Keratinocyte (primary cell): Measurements from ENCODE around the gene KDM4B. TPM values are rescaled to one million over a fixed set of nuclear protein-coding genes. Genes with fewer than 3 reads are reported as not detected.

Experiments
- DNase-seq: peaks from one replicate; pipeline ENCODE4 v3.0.0-alpha.2; 2011; ENCODE audit warnings: low read depth, missing footprints, low spot score
- FAIRE-seq: peaks from 2 replicates; lab custom pipeline; 2011; peaks lifted over from hg19 to GRCh38; lab: Jason Lieb, UNC
- H2AFZ ChIP-seq: 2 replicates; pipeline ENCODE4 v1.6.0; 2012; ENCODE audit warnings: low read length, control low read depth, inconsistent platforms; ENCODE audit not compliant: control insufficient read depth
- H3K27ac ChIP-seq: 2 replicates; pipeline ENCODE4 v1.5.1; 2011; ENCODE audit warnings: low read length; ENCODE audit not compliant: control insufficient read depth, insufficient read depth
- H3K27me3 ChIP-seq: 3 replicates; pipeline ENCODE4 v1.6.0; 2011; ENCODE audit warnings: low read length; ENCODE audit not compliant: control insufficient read depth, insufficient read depth; ENCODE audit errors: extremely low read depth
- H3K36me3 ChIP-seq, 2 experiments: 2 replicates in 1 of 2; 3 replicates in 1 of 2; pipeline ENCODE4 v1.5.1; 2011; ENCODE audit warnings: low read length in 2 of 2, mild to moderate bottlenecking in 1 of 2; ENCODE audit not compliant: control insufficient read depth in 2 of 2, insufficient read depth in 2 of 2; ENCODE audit errors: extremely low read depth in 1 of 2
- H3K4me1 ChIP-seq: 3 replicates; pipeline ENCODE4 v1.5.1; 2011; ENCODE audit warnings: low read length; ENCODE audit not compliant: control insufficient read depth, insufficient read depth; ENCODE audit errors: extremely low read depth
- H3K4me2 ChIP-seq: 3 replicates; pipeline ENCODE4 v1.6.0; 2011; ENCODE audit warnings: low read depth, low read length; ENCODE audit not compliant: control insufficient read depth, insufficient read depth; ENCODE audit errors: extremely low read depth
- H3K4me3 ChIP-seq, 3 experiments: fragments of 200-600 bp in 1 of 3; sonication (generic) in 1 of 3; 2 replicates in 2 of 3; 3 replicates in 1 of 3; pipeline ENCODE4 v1.5.1; 2011 to 2016; ENCODE audit warnings: low read length in 3 of 3, mild to moderate bottlenecking in 3 of 3, control low read depth in 2 of 3, inconsistent platforms in 1 of 3, low read depth in 1 of 3, mixed read lengths in 1 of 3, mixed run types in 1 of 3, moderate library complexity in 1 of 3; ENCODE audit not compliant: control insufficient read depth in 2 of 3, insufficient read depth in 2 of 3; ENCODE audit errors: extremely low read depth in 1 of 3
- H3K79me2 ChIP-seq: 2 replicates; pipeline ENCODE4 v1.6.0; 2012; ENCODE audit warnings: low read length; ENCODE audit not compliant: control insufficient read depth, insufficient read depth
- H3K9ac ChIP-seq: 3 replicates; pipeline ENCODE4 v1.6.0; 2011; ENCODE audit warnings: low read length; ENCODE audit not compliant: control insufficient read depth, insufficient read depth; ENCODE audit errors: extremely low read depth
- H3K9me1 ChIP-seq: 3 replicates; pipeline ENCODE4 v1.6.0; 2011; ENCODE audit warnings: low read length; ENCODE audit not compliant: control insufficient read depth, insufficient read depth; ENCODE audit errors: extremely low read depth
- H3K9me3 ChIP-seq: 2 replicates; pipeline ENCODE4 v1.5.1; 2012; ENCODE audit warnings: low read depth, low read length; ENCODE audit not compliant: control insufficient read depth
- H4K20me1 ChIP-seq: 3 replicates; pipeline ENCODE4 v1.6.0; 2011; ENCODE audit warnings: low read length; ENCODE audit not compliant: control insufficient read depth, insufficient read depth; ENCODE audit errors: extremely low read depth
- CTCF ChIP-seq, 3 experiments: IDR thresholded peaks in 1 of 3; conservative IDR thresholded peaks in 1 of 3; optimal IDR thresholded peaks in 1 of 3; 2 replicates in 2 of 3; 3 replicates in 1 of 3; pipeline versions ENCODE3 to v1.5.1; 2011; ENCODE audit warnings: low read length in 3 of 3, mild to moderate bottlenecking in 3 of 3, moderate library complexity in 2 of 3, control low read depth in 1 of 3, inconsistent platforms in 1 of 3; ENCODE audit not compliant: insufficient read depth in 2 of 3; ENCODE audit errors: extremely low read depth in 1 of 3
- EZH2 ChIP-seq: IDR thresholded peaks from one replicate; pipeline ENCODE4 v1.6.1; 2012; ENCODE audit warnings: inconsistent platforms, mild to moderate bottlenecking, low read length, moderate library complexity
- dilution Hi-C: fragments of 300-500 bp; cut with MboI; formaldehyde crosslinking; loops from one replicate; pipeline ENCODE4 v1.7.0; 2020; ENCODE audit warnings: low sequenced_read_pairs; ENCODE audit not compliant: extremely low pct_ligation_motif_present
- polyA plus RNA-seq, 5 experiments: library from polyadenylated mRNA; depleted of rRNA in 3 of 5; stranded (reverse) in 3 of 5; stranded (forward) in 1 of 5; unstranded in 1 of 5; fragments of >200 nt; gene quantifications; 1 replicate in 1 of 5; 2 replicates in 3 of 5; 3 replicates in 1 of 5; pipeline versions ENCODE4 v1.2.1 to v1.2.3, GENCODE V29; 2011 to 2012; ENCODE audit warnings: missing spikeins in 2 of 5, low read depth in 1 of 5, low replicate concordance in 1 of 5

The KDM4B gene
- polyA plus RNA-seq, 1 donor (not counting 4 experiments of a cell fraction or from before 2014, with no cell fraction given), result 6.2 TPM

GRCh38 chr19:5189318-5189607, 220.3 kb downstream of the KDM4B start:
- no peak overlapping the region for H3K4me2 ChIP-seq
- no peak for TF ChIP-seq CTCF (optimal IDR thresholded peaks at IDR 0.05 in 1 of 3, IDR thresholded peaks at IDR 0.05 in 1 of 3, conservative IDR thresholded peaks at IDR 0.05 in 1 of 3; ENCODE audit: extremely low read depth in 1 of 3, insufficient read depth in 2 of 3, low read length in 3 of 3)
- no peak for TF ChIP-seq EZH2
- H3K9me1 ChIP-seq, result no peaks in the 10 kb centered on the region
- H3K79me2 ChIP-seq, result no peaks in the 10 kb centered on the region
- H2AFZ ChIP-seq, result no peak overlapping the region
- H3K4me3 ChIP-seq, result no peak overlapping the region
- H3K9ac ChIP-seq, result no peak overlapping the region
- no peaks in the 10 kb centered on the region for H3K36me3 ChIP-seq
- no peaks in the 10 kb centered on the region for H3K9me3 ChIP-seq
- H3K4me1 ChIP-seq, result no peaks in the 10 kb centered on the region
- dilution Hi-C loops, result no loop called here
- DNase-seq (no peak), FAIRE-seq (no peak)
- no peak overlapping the region for H3K27ac ChIP-seq
- H3K27me3 ChIP-seq, result no peaks in the 10 kb centered on the region
- no peaks in the 10 kb centered on the region for H4K20me1 ChIP-seq

GRCh38 chr19:5191091-5191490, 222.2 kb downstream of the KDM4B start:
- dilution Hi-C loops, result no loop called here
- DNase-seq (no peak), FAIRE-seq (no peak)
- Histone ChIP-seq H3K79me2 (no peaks in the 10 kb centered on the region), H3K9me1 (no peaks in the 10 kb centered on the region), H3K4me3 (no peak overlapping the region), H3K9me3 (no peaks in the 10 kb centered on the region), H2AFZ (no peak overlapping the region), H3K4me2 (no peak overlapping the region), H3K4me1 (no peaks in the 10 kb centered on the region), H3K9ac (no peak overlapping the region), H4K20me1 (no peaks in the 10 kb centered on the region), H3K27me3 (no peaks in the 10 kb centered on the region), H3K36me3 (no peaks in the 10 kb centered on the region), H3K27ac (no peak overlapping the region)
- TF ChIP-seq CTCF (optimal IDR thresholded peaks at IDR 0.05 in 1 of 3, IDR thresholded peaks at IDR 0.05 in 1 of 3, conservative IDR thresholded peaks at IDR 0.05 in 1 of 3; ENCODE audit: extremely low read depth in 1 of 3, insufficient read depth in 2 of 3, low read length in 3 of 3) (no peak), EZH2 (no peak)
